H1 (cell line): ENCODE measurements around the gene DNM2. TPM values are rescaled to one million over a fixed set of nuclear protein-coding genes. Genes with fewer than 3 reads are reported as not detected.

Source experiments
- CTCF ChIA-PET: fragments of 300-600 bp; sonication (Branson Sonifier 250); formaldehyde crosslinking; loops from one replicate; lab custom pipeline; 2021; ENCODE audit not compliant: partially characterized antibody; lab: Charles Lee
- POLR2A ChIA-PET: fragments of 300-600 bp; sonication (Branson Sonifier 250); formaldehyde crosslinking; loops from one replicate; lab custom pipeline; 2021; ENCODE audit warnings: inconsistent platforms; ENCODE audit not compliant: partially characterized antibody; lab: Charles Lee
- DNase-seq, 2 experiments: peaks; one replicate each; pipeline versions ENCODE4 v3.0.0 to v3.0.0-alpha.2; 2010 to 2022; ENCODE audit warnings: low spot score in 2 of 2, low read depth in 1 of 2, mixed read lengths in 1 of 2
- FAIRE-seq: peaks from 2 replicates; lab custom pipeline; 2011; peaks lifted over from hg19 to GRCh38; lab: Jason Lieb, UNC
- H2AFZ ChIP-seq: 2 replicates; pipeline ENCODE4 v1.8.1; 2012; ENCODE audit warnings: low read length, inconsistent platforms
- H2AK5ac ChIP-seq: 2 replicates; pipeline ENCODE4 v1.6.1; 2013; ENCODE audit warnings: low read depth, low read length
- H2BK120ac ChIP-seq: replicated peaks from 2 replicates; pipeline ENCODE3; 2013; ENCODE audit warnings: low read depth, low read length, inconsistent platforms
- H2BK12ac ChIP-seq: 2 replicates; pipeline ENCODE4 v1.6.1; 2013; ENCODE audit warnings: low read depth, low read length
- H2BK15ac ChIP-seq: 2 replicates; pipeline ENCODE4 v1.6.1; 2013; ENCODE audit warnings: low read length
- H2BK20ac ChIP-seq: 2 replicates; pipeline ENCODE4 v1.6.1; 2013; ENCODE audit warnings: low read length
- H2BK5ac ChIP-seq: 2 replicates; pipeline ENCODE4 v1.6.1; 2013; ENCODE audit warnings: low read depth, low read length
- H3K14ac ChIP-seq: 2 replicates; pipeline ENCODE4 v1.6.1; 2013; ENCODE audit warnings: inconsistent platforms; ENCODE audit not compliant: insufficient read length
- H3K18ac ChIP-seq: 2 replicates; pipeline ENCODE4 v1.6.1; 2013; ENCODE audit warnings: low read length; ENCODE audit errors: extremely low read depth
- H3K23ac ChIP-seq: 2 replicates; pipeline ENCODE4 v1.6.1; 2013; ENCODE audit warnings: inconsistent platforms; ENCODE audit not compliant: insufficient read length
- H3K23me2 ChIP-seq: 2 replicates; pipeline ENCODE4 v1.6.1; 2013; ENCODE audit warnings: low read depth, low read length
- H3K27ac ChIP-seq: 2 replicates; pipeline ENCODE4 v1.6.1; 2011; ENCODE audit warnings: low read depth, low read length, inconsistent platforms
- H3K27me3 ChIP-seq, 4 experiments: replicated peaks in 1 of 4; 1 replicate in 1 of 4; 2 replicates in 3 of 4; pipeline versions ENCODE4 v1.6.1 to v1.8.1; 2011 to 2013; ENCODE audit warnings: low read length in 3 of 4, mild to moderate bottlenecking in 3 of 4, inconsistent platforms in 2 of 4, mixed read lengths in 2 of 4, moderate library complexity in 1 of 4; ENCODE audit not compliant: control insufficient read depth in 3 of 4, insufficient read depth in 3 of 4; ENCODE audit errors: extremely low read depth in 1 of 4
- H3K36me3 ChIP-seq, 4 experiments: 2 replicates each; pipeline versions ENCODE4 v1.6.1 to v1.8.1; 2011 to 2013; ENCODE audit warnings: mild to moderate bottlenecking in 4 of 4, low read length in 3 of 4, moderate library complexity in 2 of 4, control low read depth in 1 of 4, inconsistent platforms in 1 of 4; ENCODE audit not compliant: insufficient read depth in 4 of 4, control insufficient read depth in 2 of 4
- H3K4ac ChIP-seq: replicated peaks from 2 replicates; pipeline ENCODE3; 2013; ENCODE audit warnings: low read length, low read depth, mixed read lengths, inconsistent platforms; ENCODE audit not compliant: insufficient read length
- H3K4me1 ChIP-seq, 4 experiments: replicated peaks in 1 of 4; 1 replicate in 1 of 4; 2 replicates in 3 of 4; pipeline versions ENCODE4 v1.6.1 to v1.8.1; 2011 to 2013; ENCODE audit warnings: low read length in 3 of 4, inconsistent platforms in 2 of 4, mixed read lengths in 1 of 4; ENCODE audit not compliant: insufficient read depth in 4 of 4, control insufficient read depth in 3 of 4
- H3K4me2 ChIP-seq, 2 experiments: 2 replicates each; pipeline versions ENCODE4 v1.6.1 to v1.8.1; 2011 to 2013; ENCODE audit warnings: low read depth in 2 of 2, low read length in 2 of 2, control low read depth in 1 of 2, inconsistent platforms in 1 of 2, mild to moderate bottlenecking in 1 of 2; ENCODE audit not compliant: insufficient read depth in 1 of 2
- H3K4me3 ChIP-seq, 4 experiments: fragments of 200-600, 300-600 bp in 1 of 4; sonication (generic), shearing (Covaris generic), sonication (Bioruptor Twin) in 1 of 4; 2 replicates each; pipeline versions ENCODE4 v1.5.1 to v1.8.1; 2011 to 2016; ENCODE audit warnings: low read length in 4 of 4, low read depth in 3 of 4, control low read depth in 2 of 4, inconsistent platforms in 2 of 4, mild to moderate bottlenecking in 2 of 4, mixed read lengths in 1 of 4, moderate library complexity in 1 of 4; ENCODE audit not compliant: insufficient read depth in 2 of 4; ENCODE audit errors: extremely low read depth in 1 of 4
- H3K56ac ChIP-seq: replicated peaks from 2 replicates; pipeline ENCODE3; 2013; ENCODE audit warnings: low read depth, mild to moderate bottlenecking, mixed read lengths, low read length, inconsistent platforms; ENCODE audit not compliant: insufficient read length
- H3K79me1 ChIP-seq: 2 replicates; pipeline ENCODE4 v1.6.1; 2013; ENCODE audit warnings: low read depth, low read length, control low read depth
- H3K79me2 ChIP-seq, 2 experiments: 2 replicates each; pipeline versions ENCODE4 v1.6.1 to v1.8.1; 2012 to 2013; ENCODE audit warnings: low read length in 2 of 2, mild to moderate bottlenecking in 2 of 2, inconsistent platforms in 1 of 2; ENCODE audit not compliant: insufficient read depth in 2 of 2, control insufficient read depth in 1 of 2
- H3K9ac ChIP-seq, 4 experiments: replicated peaks in 1 of 4; 1 replicate in 1 of 4; 2 replicates in 3 of 4; pipeline versions ENCODE4 v1.6.1 to v1.8.1; 2011 to 2013; ENCODE audit warnings: low read depth in 3 of 4, low read length in 3 of 4, control low read depth in 2 of 4, mild to moderate bottlenecking in 2 of 4, moderate library complexity in 2 of 4, inconsistent platforms in 1 of 4; ENCODE audit errors: extremely low read depth in 1 of 4
- H3K9me3 ChIP-seq, 2 experiments: 2 replicates each; pipeline versions ENCODE4 v1.6.1 to v1.8.1; 2012 to 2013; ENCODE audit warnings: mild to moderate bottlenecking in 2 of 2, moderate library complexity in 2 of 2, control low read depth in 1 of 2, inconsistent platforms in 1 of 2, low read depth in 1 of 2, low read length in 1 of 2, mixed read lengths in 1 of 2; ENCODE audit not compliant: insufficient read depth in 2 of 2
- H4K20me1 ChIP-seq, 2 experiments: replicated peaks in 1 of 2; 2 replicates each; pipeline versions ENCODE3 to v1.8.1; 2011 to 2013; ENCODE audit warnings: inconsistent platforms in 2 of 2, low read length in 2 of 2, mild to moderate bottlenecking in 1 of 2; ENCODE audit not compliant: insufficient read depth in 2 of 2, control insufficient read depth in 1 of 2
- H4K5ac ChIP-seq: 2 replicates; pipeline ENCODE4 v1.6.1; 2013; ENCODE audit warnings: low read length, low read depth, mixed read lengths, inconsistent platforms; ENCODE audit not compliant: insufficient read length
- H4K8ac ChIP-seq: 2 replicates; pipeline ENCODE4 v1.8.0; 2013; ENCODE audit warnings: mild to moderate bottlenecking, moderate library complexity, low read length, inconsistent platforms; ENCODE audit not compliant: insufficient read depth; ENCODE audit errors: extremely low read depth
- H4K91ac ChIP-seq: replicated peaks from 2 replicates; pipeline ENCODE3; 2013; ENCODE audit warnings: low read length, mixed read lengths, inconsistent platforms; ENCODE audit not compliant: insufficient read length
- BCL11A ChIP-seq, 2 experiments: IDR thresholded peaks; one replicate each; pipeline ENCODE4 v1.6.1; 2011; ENCODE audit warnings: low read depth in 2 of 2, low read length in 2 of 2, mild to moderate bottlenecking in 2 of 2
- BRCA1 ChIP-seq: IDR thresholded peaks from 2 replicates; pipeline ENCODE4 v1.6.1; 2012; ENCODE audit warnings: low read depth, low read length, improper control_type of control experiment
- GABPA ChIP-seq: IDR thresholded peaks from 2 replicates; pipeline ENCODE4 v1.6.1; 2011; ENCODE audit warnings: mild to moderate bottlenecking, low read length, moderate library complexity, borderline replicate concordance; ENCODE audit not compliant: insufficient read depth
- KDM5A ChIP-seq: fragments of 200-600 bp; IDR thresholded peaks from 2 replicates; pipeline ENCODE4 v1.7.1; 2012; ENCODE audit warnings: mild to moderate bottlenecking, low read length, inconsistent platforms, mixed read lengths
- RXRA ChIP-seq: IDR thresholded peaks from 2 replicates; pipeline ENCODE4 v1.6.1; 2011; ENCODE audit warnings: low read depth, mild to moderate bottlenecking, low read length, moderate library complexity; ENCODE audit not compliant: insufficient read depth
- SIX5 ChIP-seq: IDR thresholded peaks from 2 replicates; pipeline ENCODE4 v1.6.1; 2011; ENCODE audit warnings: mild to moderate bottlenecking, low read depth, low read length
- TAF1 ChIP-seq: IDR thresholded peaks from 2 replicates; pipeline ENCODE4 v1.6.1; 2011; ENCODE audit warnings: mild to moderate bottlenecking, low read depth, low read length
- TBP ChIP-seq: IDR thresholded peaks from 2 replicates; pipeline ENCODE4 v1.6.1; 2011; ENCODE audit warnings: low read depth, low read length, improper control_type of control experiment
- WGBS, 2 experiments: shearing (Covaris generic) in 1 of 2; methylation state at CpG; one replicate each; pipeline versions ENCODE4 v1.1.6 to v1.1.7; 2013 to 2015; ENCODE audit warnings: low lambda C conversion rate in 2 of 2, mixed read lengths in 2 of 2, inconsistent platforms in 1 of 2, low coverage in 1 of 2, missing lambda C conversion rate in 1 of 2; ENCODE audit not compliant: insufficient replicate concordance in 2 of 2, insufficient coverage in 1 of 2, insufficient read length in 1 of 2; ENCODE audit errors: extremely low coverage in 1 of 2, missing lambda C conversion rate in 1 of 2; 5-methylcytosine and 5-hydroxymethylcytosine counted together
- polyA plus RNA-seq, 7 experiments: library from polyadenylated mRNA; depleted of rRNA in 3 of 7; stranded (reverse) in 5 of 7; unstranded in 2 of 7; fragments of >200 nt in 5 of 7; fragments of 200-250 nt in 2 of 7; gene quantifications; 1 replicate in 5 of 7; 2 replicates in 1 of 7; 4 replicates in 1 of 7; pipeline versions ENCODE4 v1.2.1 to v1.2.3, GENCODE V29; 2011 to 2013; ENCODE audit warnings: missing spikeins in 2 of 7, mixed read lengths in 2 of 7
- total RNA-seq: library from RNA; stranded (reverse); fragmentation: NEBNext Ultra II Directional; extraction: Animal tissue kit (Norgen Biotek cat#: 25700); gene quantifications from 2 replicates; pipeline ENCODE4 v1.2.1, GENCODE V29; 2021

The DNM2 gene
- total and polyA plus RNA-seq, 2 of the 8 experiments (the other 6 are each of a cell fraction or from before 2014, with no cell fraction given), result 61.9 to 120 TPM

- peaks cover 4 to 11% of the 10 kb centered on the region in 2 experiments for H4K20me1 ChIP-seq
- FAIRE-seq, result no peak
- TF ChIP-seq BCL11A (IDR thresholded peaks at IDR 0.05; ENCODE audit: low read depth in 2 of 2, low read length in 2 of 2), result no peak
- no peak for TF ChIP-seq SIX5
- TF ChIP-seq TAF1, result no peak
- no peak for TF ChIP-seq TBP
- no peak for TF ChIP-seq KDM5A
- no peak for TF ChIP-seq BRCA1
- TF ChIP-seq GABPA, result no peak
- TF ChIP-seq RXRA, result no peak
Observed at GRCh38 chr19:10763411-10763810, 45.5 kb downstream of the DNM2 start.

More at GRCh38 chr19:10763411-10763810, 45.5 kb downstream of the DNM2 start:
- ChIA-PET CTCF (interaction anchor here (0.5 to 0.9 kb wide), 2 partner anchors 8 to 606 kb away, joined by 3 read pairs; no protein-coding TSS in a partner anchor), POLR2A (interaction anchor here (0.9 to 1.2 kb wide), 2 partner anchors 46 to 113 kb away, joined by 3 to 4 read pairs; partner anchors contain the start of gene DNM2)
- Histone ChIP-seq H3K4ac (no peak overlapping the region), H4K8ac (no peak overlapping the region), H2BK120ac (no peak overlapping the region), H3K27ac (no peak overlapping the region), H3K27me3 (no peaks in the 10 kb centered on the region), H3K4me2 (no peak overlapping the region), H4K5ac (no peak overlapping the region), H3K9me3 (no peaks in the 10 kb centered on the region), H4K91ac (no peak overlapping the region), H2BK12ac (no peak overlapping the region), H3K23ac (no peak overlapping the region), H3K79me1 (peaks cover 12% of the 10 kb centered on the region), H3K36me3 (peaks cover 0 to 12% (median 1%) of the 10 kb centered on the region in 4 experiments; a peak in 2 of 8 replicates), H2AK5ac (no peak overlapping the region), H3K18ac (no peak overlapping the region), H3K4me1 (peaks cover 2 to 4% (median 4%) of the 10 kb centered on the region in 4 experiments; a peak in 4 of 7 replicates), H3K14ac (no peak overlapping the region), H3K56ac (no peak overlapping the region), H2BK15ac (no peak overlapping the region), H3K23me2 (no peaks in the 10 kb centered on the region), H3K79me2 (peaks cover 0 to 16% of the 10 kb centered on the region in 2 experiments; a peak in 2 of 4 replicates), H3K9ac (no peak overlapping the region), H3K4me3 (no peak overlapping the region), H2BK5ac (no peak overlapping the region), H2BK20ac (no peak overlapping the region), H2AFZ (no peak overlapping the region)
- WGBS, 2 experiments, result 77% methylated on average over 5 of the region's 5 CpGs; no CpG with 5 or more reads in 1 of the 2 experiments
- no peak for DNase-seq
